GM12874 (cell line): ENCODE measurements around the gene KSR1.

Experiments
- CTCF ChIP-seq: IDR thresholded peaks from 2 replicates; pipeline ENCODE4 v1.5.1; 2011; ENCODE audit warnings: low read depth, mild to moderate bottlenecking, control low read depth, low read length, moderate library complexity; ENCODE audit not compliant: insufficient read depth

Gene KSR1

GRCh38 chr17:27485716-27486495 is 29.7 kb downstream of the KSR1 start:
- no peak for TF ChIP-seq CTCF

GRCh38 chr17:27486741-27487140 is 30.5 kb downstream of the KSR1 start:
- TF ChIP-seq CTCF: no peak

- TF ChIP-seq CTCF: no peak
These were observed 32.0 kb downstream of the KSR1 start for GRCh38 chr17:27488231-27488630.

GRCh38 chr17:27489045-27489715 is 32.9 kb downstream of the KSR1 start:
- TF ChIP-seq CTCF: no peak

GRCh38 chr17:27490391-27490790 is 34.1 kb downstream of the KSR1 start:
- TF ChIP-seq CTCF: no peak

- no peak for TF ChIP-seq CTCF
These were observed 35.5 kb downstream of the KSR1 start for GRCh38 chr17:27491713-27492190.

GRCh38 chr17:27492470-27492869 is 36.2 kb downstream of the KSR1 start:
- no peak for TF ChIP-seq CTCF
